HG03432 (cell line): ENCODE data around the gene ZBTB20.
"Not testable (repeated sequence)": the region's sequence is repeated elsewhere in the genome, so short reads cannot be mapped to it uniquely, and the experiment has no call there.

Source experiments
- ATAC-seq: cut with Tn5 transposase; IDR thresholded peaks from one replicate; pipeline ENCODE4 v1.9.1; 2021; ENCODE audit warnings: mild to moderate bottlenecking, moderate library complexity; ENCODE audit not compliant: unreplicated experiment

The ZBTB20 gene

GRCh38 chr3:114847564-114847963, 299.5 kb downstream of the ZBTB20 start:
- no peak for ATAC-seq

- no peak for ATAC-seq
These were observed 300.3 kb downstream of the ZBTB20 start for GRCh38 chr3:114846779-114847178.

- ATAC-seq = no peak
These were observed 300.8 kb downstream of the ZBTB20 start for GRCh38 chr3:114846252-114846651.

DNA sequence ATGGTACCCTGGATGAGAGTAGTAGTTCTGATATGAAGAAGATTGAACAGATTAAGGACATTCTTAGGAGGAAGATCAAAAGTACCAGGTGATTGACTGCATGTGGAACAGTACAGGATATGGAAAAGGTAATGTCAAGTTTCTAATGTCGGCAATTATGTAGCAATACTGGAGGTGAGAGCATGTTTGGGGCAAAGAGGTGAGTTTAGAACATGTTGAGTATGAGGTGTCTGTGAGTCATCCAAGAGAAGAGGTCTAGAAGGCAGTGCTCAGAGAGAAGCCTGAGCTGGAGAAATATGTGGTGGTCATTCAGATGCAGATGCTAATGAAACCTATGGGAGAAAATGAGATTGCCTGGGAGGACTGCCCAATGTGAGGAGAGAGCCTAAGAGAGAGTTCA, 305.6 kb downstream of the ZBTB20 start:
- no peak for ATAC-seq

DNA sequence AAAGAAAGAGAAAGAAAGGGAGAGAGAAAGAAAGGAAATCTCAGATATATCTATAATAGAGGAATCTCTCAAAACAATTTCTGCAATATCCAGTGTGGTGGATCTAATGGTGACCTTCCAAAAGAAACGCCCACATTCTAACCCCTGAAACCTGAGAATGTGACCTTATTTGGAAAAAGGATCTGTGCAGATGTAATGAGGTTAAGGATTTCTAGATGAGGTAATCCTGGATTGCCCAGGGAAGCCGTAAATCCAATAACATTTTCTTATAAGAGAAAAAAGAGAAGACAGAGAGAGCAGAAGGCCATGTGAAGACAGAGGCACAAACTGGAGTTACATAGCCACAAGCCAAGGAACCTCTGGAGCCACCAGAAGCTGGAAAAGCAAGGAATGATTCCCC, 307.6 kb downstream of the ZBTB20 start:
- no peak for ATAC-seq

DNA sequence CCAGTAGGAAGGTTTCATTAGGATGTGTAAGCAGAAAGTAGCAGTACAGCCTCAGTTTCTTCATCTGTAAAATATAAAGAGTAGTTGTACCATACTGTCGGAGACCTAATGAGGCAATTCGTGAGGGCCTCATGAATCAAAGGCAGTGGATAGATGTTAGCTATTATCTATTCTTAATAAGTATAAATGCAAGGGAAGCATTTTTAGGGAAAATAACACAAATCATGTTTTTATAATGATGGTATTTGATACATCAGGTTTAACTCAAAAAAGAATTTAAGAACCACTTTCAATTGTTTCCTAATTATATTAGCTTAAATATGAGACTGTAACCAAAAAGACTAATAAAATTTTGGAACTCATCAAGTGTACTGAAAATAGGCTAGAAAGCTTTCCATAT, 309.1 kb downstream of the ZBTB20 start:
- no peak for ATAC-seq

DNA sequence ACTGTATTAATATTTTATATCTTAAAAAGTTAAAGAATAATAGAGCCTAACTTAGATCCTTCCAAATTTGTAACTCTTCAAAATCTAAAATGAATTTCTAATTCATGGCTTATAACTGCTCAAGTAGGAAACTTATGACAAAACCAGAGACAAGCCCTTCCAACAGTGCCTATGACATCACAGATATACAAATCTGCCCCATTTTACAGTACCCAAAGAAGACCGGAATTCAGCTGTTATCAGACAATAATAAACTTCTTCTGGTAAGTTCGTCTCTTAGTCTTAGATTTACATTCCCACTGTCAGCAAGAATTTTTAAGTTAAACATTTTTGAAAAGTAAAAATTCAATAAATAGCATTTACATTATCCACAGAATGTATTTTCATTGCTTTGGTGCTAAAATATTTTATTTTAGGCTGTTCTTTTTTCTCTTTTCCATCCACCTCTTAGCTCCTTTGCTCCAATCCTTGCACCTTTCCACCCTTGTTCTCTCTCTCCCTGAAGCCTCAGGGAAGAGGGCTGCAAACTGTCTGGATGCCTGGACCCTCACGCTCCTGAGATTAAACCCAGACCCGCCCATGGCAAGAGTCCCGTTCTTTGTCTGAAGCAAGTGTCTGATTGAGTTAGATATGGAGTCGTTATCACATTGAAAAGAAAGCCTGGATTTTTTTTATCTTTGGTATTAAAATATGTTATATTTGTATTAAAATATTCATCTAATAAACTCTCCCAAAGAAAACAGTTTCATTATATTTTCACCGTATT, 312.7 kb downstream of the ZBTB20 start:
- no peak for ATAC-seq

DNA sequence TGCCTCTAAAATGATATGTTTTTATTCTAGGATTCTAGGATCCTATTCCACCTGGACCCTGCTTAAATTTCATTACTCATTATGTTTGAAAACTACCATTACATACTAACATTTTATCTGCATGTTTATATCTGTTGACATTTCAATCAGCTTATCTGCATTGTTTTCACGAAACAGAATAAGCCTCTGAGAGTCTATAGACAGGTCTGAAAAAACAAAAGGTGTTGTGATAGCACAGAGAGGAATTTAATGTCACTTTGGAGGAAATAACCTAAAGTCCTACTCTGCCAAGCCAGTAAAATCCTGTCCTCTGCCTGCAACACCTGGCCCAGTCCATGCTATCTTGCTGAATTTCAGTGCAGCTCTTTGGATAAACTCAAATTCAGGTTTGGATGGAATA, 315.2 kb downstream of the ZBTB20 start:
- ATAC-seq = no peak

DNA sequence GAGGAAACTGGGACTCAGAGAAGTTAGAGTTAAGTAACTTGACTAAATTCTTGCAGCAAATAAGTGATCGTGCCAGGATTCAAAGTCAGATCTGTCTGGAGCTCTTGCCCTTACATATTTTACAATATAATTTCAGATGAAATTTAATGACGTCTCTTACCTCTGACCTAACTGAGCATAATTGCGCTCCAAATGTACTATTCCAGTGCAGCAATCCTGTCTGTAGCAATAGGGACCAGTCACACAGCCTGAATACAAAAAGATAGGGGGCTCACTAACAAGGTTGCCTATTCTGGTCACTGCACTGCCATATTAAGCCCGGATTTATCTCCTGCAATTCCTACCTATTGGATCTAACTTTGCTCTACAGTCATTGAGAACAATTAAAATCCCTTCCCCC, 316.4 kb downstream of the ZBTB20 start:
- no peak for ATAC-seq

GRCh38 chr3:114829783-114830182, 317.3 kb downstream of the ZBTB20 start:
- ATAC-seq = no peak

GRCh38 chr3:114827495-114827894, 319.6 kb downstream of the ZBTB20 start:
- ATAC-seq = peak; percentile 81

GRCh38 chr3:114824014-114824413, 323.1 kb downstream of the ZBTB20 start:
- no peak for ATAC-seq

- ATAC-seq = no peak
These were observed 324.0 kb downstream of the ZBTB20 start for GRCh38 chr3:114823061-114823460.

DNA sequence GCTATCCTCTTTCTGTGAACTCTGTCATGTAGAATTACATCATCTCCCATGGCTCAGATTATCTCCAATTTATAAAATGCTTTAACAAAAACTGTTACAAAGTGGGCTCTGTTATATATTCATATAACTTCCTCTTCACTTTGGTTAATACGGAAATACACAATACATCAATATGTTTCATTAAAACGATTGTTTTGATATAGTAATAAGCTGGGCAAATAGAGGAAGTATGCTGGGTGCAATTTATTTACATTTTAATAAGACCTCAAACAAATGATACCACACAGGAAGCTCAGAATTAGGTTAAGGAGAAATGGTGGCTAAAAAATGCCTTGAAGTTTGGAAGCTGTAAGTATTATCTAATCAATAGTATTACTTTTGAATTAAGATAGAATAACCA, 331.0 kb downstream of the ZBTB20 start:
- ATAC-seq = no peak

- ATAC-seq = not testable (repeated sequence)
These were observed 334.4 kb downstream of the ZBTB20 start for GRCh38 chr3:114812541-114813238.

- ATAC-seq = peak; percentile 100
These were observed 337.2 kb downstream of the ZBTB20 start for GRCh38 chr3:114809668-114810413.

DNA sequence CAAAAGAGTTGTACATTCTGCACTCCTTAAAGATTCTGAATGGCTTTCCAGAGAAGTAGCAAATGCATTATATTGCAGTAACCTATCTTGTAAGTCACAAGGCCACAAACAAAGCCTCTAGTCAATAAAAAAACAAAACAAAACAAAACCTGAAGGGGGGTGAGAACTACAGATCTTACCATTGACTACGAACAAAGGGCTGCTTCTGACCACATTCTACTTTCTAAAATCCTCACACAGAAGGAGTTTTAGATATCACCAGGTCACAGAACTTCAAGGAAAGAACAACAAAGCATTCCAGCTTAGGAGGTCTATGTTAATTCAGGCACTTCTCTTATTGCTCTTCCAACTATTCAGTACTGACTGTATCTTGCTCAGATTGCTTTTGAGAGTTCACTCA, 343.0 kb downstream of the ZBTB20 start:
- ATAC-seq = no peak

- no peak for ATAC-seq
These were observed 343.9 kb downstream of the ZBTB20 start for GRCh38 chr3:114803042-114803695.

DNA sequence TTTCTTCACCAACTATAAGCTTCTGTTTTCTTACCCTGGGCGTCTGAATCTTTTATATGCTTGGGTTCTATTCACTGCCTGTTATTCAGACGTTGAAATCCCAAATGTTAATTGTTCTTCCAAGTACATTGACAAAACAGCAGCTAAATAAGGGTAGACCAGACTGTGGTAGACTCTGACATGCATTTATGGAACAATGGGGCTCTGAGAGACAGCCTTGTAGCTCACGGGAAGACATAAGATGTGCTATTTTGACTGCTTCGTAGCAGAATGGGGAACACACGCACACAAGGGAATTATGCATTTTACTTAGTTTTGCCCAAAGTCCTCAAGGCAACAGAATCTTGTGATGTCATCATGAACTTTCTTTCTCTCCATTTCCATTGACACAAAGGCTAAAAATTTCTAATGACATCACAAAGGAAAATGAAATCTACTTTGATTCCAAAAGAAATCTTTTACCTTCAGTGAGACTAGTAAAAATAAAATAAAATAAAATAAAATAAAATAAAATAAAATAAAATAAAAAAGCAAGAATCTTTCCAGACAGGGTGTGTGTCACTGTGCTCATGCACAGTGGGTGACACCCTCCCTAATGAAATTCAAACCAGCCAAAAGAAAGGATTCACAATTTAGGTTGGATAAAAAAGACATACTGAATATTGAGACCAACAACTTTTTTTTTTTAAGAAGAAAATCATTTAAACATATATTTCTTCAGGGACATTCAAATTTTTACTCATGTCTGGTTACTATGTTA, 346.6 kb downstream of the ZBTB20 start:
- ATAC-seq = no peak

GRCh38 chr3:114799816-114800215, 347.3 kb downstream of the ZBTB20 start:
- ATAC-seq = no peak

DNA sequence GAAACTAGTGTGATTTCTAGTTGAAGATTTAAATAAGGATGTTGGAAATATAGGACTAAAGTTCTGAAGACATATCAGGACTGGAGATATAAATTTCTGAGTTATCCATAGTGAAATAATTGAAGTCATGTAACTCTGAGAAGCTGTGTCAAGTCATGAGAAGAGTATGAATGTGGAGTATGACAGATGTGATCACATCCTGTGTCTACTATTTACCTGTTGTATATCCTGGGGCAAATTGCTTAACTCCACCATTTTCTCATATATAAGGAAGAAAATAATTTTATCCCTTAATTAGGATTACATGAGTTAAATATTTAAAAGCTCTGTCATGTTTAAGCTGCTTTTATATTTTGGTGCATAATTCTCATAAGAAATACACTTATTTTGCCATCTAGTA, 350.3 kb downstream of the ZBTB20 start:
- ATAC-seq = no peak
